ENCODE results near the gene KRT9.
"Not testable (repeated sequence)": the region's sequence is repeated elsewhere in the genome, so short reads cannot be mapped to it uniquely, and the experiment has no call there.

Gene KRT9

GRCh38 chr17:41578971-41579370 lies 7.1 kb upstream of the KRT9 start:
- no peak for DNase-seq (ENCODE audit: extremely low read depth, low read depth)
- TF ChIP-seq CTCF (IDR thresholded peaks at IDR 0.05; ENCODE audit: low read depth, low read length): no peak

- no peak for TF ChIP-seq CTCF (IDR thresholded peaks at IDR 0.05; ENCODE audit: low read depth, low read length)
- DNase-seq (ENCODE audit: extremely low read depth, low read depth): no peak
Observed at GRCh38 chr17:41578538-41578937, 6.7 kb upstream of the KRT9 start.

GRCh38 chr17:41576740-41577139 lies 4.9 kb upstream of the KRT9 start:
- DNase-seq (ENCODE audit: extremely low read depth, low read depth): not testable (repeated sequence)

GRCh38 chr17:41575336-41575735 lies 3.5 kb upstream of the KRT9 start:
- no peak for DNase-seq (ENCODE audit: extremely low read depth, low read depth)
- no peak for TF ChIP-seq CTCF (IDR thresholded peaks at IDR 0.05; ENCODE audit: low read depth, low read length)

GRCh38 chr17:41567317-41567716 lies 4.5 kb downstream of the KRT9 start:
- no peak for DNase-seq (ENCODE audit: extremely low read depth, low read depth)
- no peak for TF ChIP-seq CTCF (IDR thresholded peaks at IDR 0.05; ENCODE audit: low read depth, low read length)

- no peak for TF ChIP-seq CTCF (IDR thresholded peaks at IDR 0.05; ENCODE audit: low read depth, low read length)
- no peak for DNase-seq (ENCODE audit: extremely low read depth, low read depth)
Observed at GRCh38 chr17:41565338-41565737, 6.5 kb downstream of the KRT9 start.

- no peak for TF ChIP-seq CTCF (IDR thresholded peaks at IDR 0.05; ENCODE audit: low read depth, low read length)
- DNase-seq (ENCODE audit: extremely low read depth, low read depth): no peak
Observed at GRCh38 chr17:41563607-41564170, 8.2 kb downstream of the KRT9 start.

- no peak for DNase-seq (ENCODE audit: extremely low read depth, low read depth)
- no peak for TF ChIP-seq CTCF (IDR thresholded peaks at IDR 0.05; ENCODE audit: low read depth, low read length)
Observed at GRCh38 chr17:41561554-41561953, 10.3 kb downstream of the KRT9 start.
